ENCODE measurements around the gene RPS6KA5.
"Not testable (repeated sequence)": the region's sequence is repeated elsewhere in the genome, so short reads cannot be mapped to it uniquely, and the experiment has no call there.

RPS6KA5 gene

DNA sequence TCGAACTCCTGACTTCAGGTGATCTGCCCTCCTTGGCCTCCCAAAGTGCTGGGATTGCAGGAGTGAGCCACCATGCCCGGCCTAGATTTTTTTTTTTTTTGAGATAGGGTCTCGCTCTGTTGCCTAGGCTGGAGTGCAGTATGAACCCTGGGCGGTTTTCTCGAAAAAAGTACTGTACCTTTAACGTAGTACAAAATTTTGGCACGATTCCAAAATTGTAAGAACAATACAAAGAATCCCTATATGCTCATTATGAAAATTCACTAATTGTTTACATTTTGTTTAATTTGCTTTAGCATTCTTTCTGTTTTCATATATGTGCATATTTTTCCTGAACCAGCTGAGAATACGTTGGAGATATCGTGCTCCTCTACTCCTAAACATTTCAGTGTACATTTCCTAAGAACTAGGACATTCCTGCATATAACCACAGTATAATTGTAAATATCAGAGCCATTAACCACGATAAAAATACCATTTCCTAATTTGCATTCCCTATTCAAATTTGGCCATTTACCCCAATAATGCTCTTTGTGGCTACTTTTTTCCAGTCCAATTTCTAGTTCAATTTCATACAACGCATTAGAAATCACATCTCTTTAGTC lies 97.8 kb downstream of the RPS6KA5 start:
- no peak overlapping the region for H3K4me3 ChIP-seq (ENCODE audit: low read depth, low read length)
- TF ChIP-seq CTCF (IDR thresholded peaks at IDR 0.05; ENCODE audit: low read depth, low read length), result no peak

- no peak for TF ChIP-seq CTCF (IDR thresholded peaks at IDR 0.05; ENCODE audit: low read depth, low read length)
- no peak overlapping the region for H3K4me3 ChIP-seq (ENCODE audit: low read depth, low read length)
These were observed 99.6 kb downstream of the RPS6KA5 start for GRCh38 chr14:90960818-90961217.

DNA sequence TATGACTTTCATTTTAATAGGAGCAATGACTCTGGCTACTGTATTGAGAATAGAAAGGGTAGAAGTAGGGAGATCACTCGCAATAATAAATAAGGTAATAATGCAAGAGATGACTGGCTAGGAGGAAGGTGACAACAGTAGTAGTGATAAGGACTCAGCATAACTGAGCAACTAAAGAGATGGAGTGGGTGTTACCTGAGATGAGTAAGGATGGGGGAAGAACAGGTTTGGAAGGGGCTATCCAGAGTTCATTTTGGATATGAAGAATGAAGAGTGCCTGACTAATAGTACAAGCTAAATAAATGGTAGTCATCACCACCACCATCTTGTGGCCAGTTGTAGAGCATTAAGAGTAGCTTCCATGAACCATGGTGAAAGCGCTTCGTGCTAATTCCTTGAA lies 101.1 kb downstream of the RPS6KA5 start:
- H3K4me3 ChIP-seq (ENCODE audit: low read depth, low read length), result no peak overlapping the region
- no peak for TF ChIP-seq CTCF (IDR thresholded peaks at IDR 0.05; ENCODE audit: low read depth, low read length)

DNA sequence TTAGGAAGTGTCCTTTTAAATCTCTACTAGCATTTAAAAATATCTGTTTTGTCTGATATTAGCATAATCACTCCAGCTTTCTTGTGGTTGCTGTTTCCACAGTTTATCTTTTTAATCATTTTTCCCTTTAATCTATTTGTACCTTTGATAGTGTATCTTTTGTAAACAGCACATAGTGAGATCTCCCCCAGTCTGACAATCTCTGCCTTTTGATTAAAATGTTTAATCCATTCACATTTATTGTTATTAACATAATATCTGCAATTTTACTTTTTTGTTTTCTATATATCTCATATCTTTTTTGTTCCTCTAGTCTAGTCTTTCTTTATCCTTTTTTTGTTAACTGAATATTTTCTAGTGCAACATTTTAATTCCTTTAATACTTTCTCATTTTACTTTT lies 104.2 kb downstream of the RPS6KA5 start:
- TF ChIP-seq CTCF (IDR thresholded peaks at IDR 0.05; ENCODE audit: low read depth, low read length), result no peak
- no peak overlapping the region for H3K4me3 ChIP-seq (ENCODE audit: low read depth, low read length)

DNA sequence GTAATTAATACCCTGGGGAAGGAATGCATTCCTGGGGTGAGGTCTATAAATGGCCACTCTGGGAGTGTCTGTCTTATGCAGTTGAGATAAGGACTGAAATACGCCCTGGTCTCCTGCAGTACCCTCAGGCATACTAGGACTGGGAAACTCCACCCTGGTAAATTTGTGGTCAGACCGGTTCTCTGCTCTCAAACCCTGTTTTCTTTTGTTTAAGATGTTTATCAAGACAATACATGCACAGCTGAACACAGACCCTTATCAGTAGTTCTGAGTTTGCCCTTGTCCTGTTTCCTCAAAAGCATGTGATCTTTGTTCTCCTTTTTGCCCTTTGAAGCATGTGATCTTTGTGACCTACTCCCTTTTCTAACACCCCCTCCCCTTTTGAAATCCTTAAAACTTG lies 106.8 kb downstream of the RPS6KA5 start:
- H3K4me3 ChIP-seq (ENCODE audit: low read depth, low read length), result not testable (repeated sequence)

GRCh38 chr14:90943367-90943766 lies 117.1 kb downstream of the RPS6KA5 start:
- no peak for TF ChIP-seq CTCF (IDR thresholded peaks at IDR 0.05; ENCODE audit: low read depth, low read length)
- no peak overlapping the region for H3K4me3 ChIP-seq (ENCODE audit: low read depth, low read length)

DNA sequence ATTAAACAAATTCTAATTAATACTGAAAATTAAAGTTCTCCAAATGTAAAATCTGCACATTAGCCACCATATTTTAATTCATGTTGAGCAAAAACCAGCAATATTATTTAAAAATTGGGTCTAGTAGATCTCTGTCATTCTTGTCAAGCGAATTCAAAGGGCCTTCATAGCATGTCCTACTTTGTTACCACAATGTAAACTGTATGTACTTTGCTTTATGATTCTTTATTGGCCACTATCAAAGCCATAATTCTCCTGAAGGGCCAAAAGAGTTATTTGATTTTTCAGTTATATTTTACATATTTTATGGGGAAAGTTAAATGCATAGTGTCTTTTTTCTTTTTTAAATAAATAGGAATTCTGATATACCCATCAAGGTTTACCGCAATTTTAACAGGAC lies 117.9 kb downstream of the RPS6KA5 start:
- no peak overlapping the region for H3K4me3 ChIP-seq (ENCODE audit: low read depth, low read length)
- no peak for TF ChIP-seq CTCF (IDR thresholded peaks at IDR 0.05; ENCODE audit: low read depth, low read length)

- no peak overlapping the region for H3K4me3 ChIP-seq (ENCODE audit: low read depth, low read length)
These were observed 118.7 kb downstream of the RPS6KA5 start for GRCh38 chr14:90941706-90942105.

More at GRCh38 chr14:90941706-90942105, 118.7 kb downstream of the RPS6KA5 start:
- TF ChIP-seq CTCF (IDR thresholded peaks at IDR 0.05; ENCODE audit: low read depth, low read length), result no peak

Measured in WI38 (cell line).